HG02852 (cell line): ENCODE results near the gene PRKCB.

Source experiments
- ATAC-seq: cut with Tn5 transposase; IDR thresholded peaks from one replicate; pipeline ENCODE4 v1.9.1; 2021; ENCODE audit warnings: mild to moderate bottlenecking, moderate library complexity; ENCODE audit not compliant: unreplicated experiment

PRKCB gene

GRCh38 chr16:24118126-24118821 lies 282.5 kb downstream of the PRKCB start:
- ATAC-seq, result no peak

- no peak for ATAC-seq
These were observed 284.0 kb downstream of the PRKCB start for GRCh38 chr16:24119807-24120206.

- no peak for ATAC-seq
These were observed 287.5 kb downstream of the PRKCB start for GRCh38 chr16:24123275-24123674.

- no peak for ATAC-seq
These were observed 288.5 kb downstream of the PRKCB start for GRCh38 chr16:24124291-24124690.

GRCh38 chr16:24125214-24125613 lies 289.4 kb downstream of the PRKCB start:
- ATAC-seq, result no peak

- no peak for ATAC-seq
These were observed 293.7 kb downstream of the PRKCB start for GRCh38 chr16:24129412-24129918.

GRCh38 chr16:24130494-24131085 lies 294.8 kb downstream of the PRKCB start:
- ATAC-seq, result no peak

- no peak for ATAC-seq
These were observed 295.5 kb downstream of the PRKCB start for GRCh38 chr16:24131294-24131693.

- ATAC-seq, result no peak
These were observed 296.4 kb downstream of the PRKCB start for GRCh38 chr16:24132048-24132796.

GRCh38 chr16:24132797-24133155 lies 297.0 kb downstream of the PRKCB start:
- no peak for ATAC-seq

- ATAC-seq, result no peak
These were observed 300.1 kb downstream of the PRKCB start for GRCh38 chr16:24135624-24136565.

GRCh38 chr16:24138024-24138423 lies 302.2 kb downstream of the PRKCB start:
- no peak for ATAC-seq

- no peak for ATAC-seq
These were observed 302.8 kb downstream of the PRKCB start for GRCh38 chr16:24138575-24138974.

GRCh38 chr16:24139282-24139681 lies 303.5 kb downstream of the PRKCB start:
- ATAC-seq, result no peak

GRCh38 chr16:24140730-24141129 lies 304.9 kb downstream of the PRKCB start:
- ATAC-seq, result no peak

GRCh38 chr16:24141466-24141865 lies 305.7 kb downstream of the PRKCB start:
- ATAC-seq, result no peak

GRCh38 chr16:24141917-24142316 lies 306.1 kb downstream of the PRKCB start:
- ATAC-seq, result no peak

GRCh38 chr16:24145927-24146326 lies 310.1 kb downstream of the PRKCB start:
- ATAC-seq, result no peak

- no peak for ATAC-seq
These were observed 310.7 kb downstream of the PRKCB start for GRCh38 chr16:24146518-24146917.

- ATAC-seq, result no peak
These were observed 313.3 kb downstream of the PRKCB start for GRCh38 chr16:24149102-24149501.

GRCh38 chr16:24150282-24150681 lies 314.5 kb downstream of the PRKCB start:
- no peak for ATAC-seq
